Testis (tissue), 3 donors: Measurements from ENCODE around the gene ALAD. TPM values are rescaled to one million over a fixed set of nuclear protein-coding genes. Genes with fewer than 3 reads are reported as not detected.
A peak's percentile ranks its signal among the peaks of the same experiment; 100 is the strongest.
"Not testable (repeated sequence)": the region's sequence is repeated elsewhere in the genome, so short reads cannot be mapped to it uniquely, and the experiment has no call there.

ENCODE experiments used
- DNase-seq: peaks from one replicate; pipeline ENCODE4 v3.0.0-alpha.2; 2019
- H3K27ac ChIP-seq, 2 donors: fragments of 200-600 bp; sonication (generic); one replicate each; pipeline ENCODE4 v1.5.1; 2019
- H3K27me3 ChIP-seq: fragments of 200-600 bp; sonication (generic); one replicate; pipeline ENCODE4 v1.5.1; 2019
- H3K36me3 ChIP-seq: fragments of 200-600 bp; sonication (generic); one replicate; pipeline ENCODE4 v1.5.1; 2017; ENCODE audit warnings: low read depth; ENCODE audit errors: missing control alignments
- H3K4me1 ChIP-seq: fragments of 200-600 bp; sonication (generic); one replicate; pipeline ENCODE4 v1.5.1; 2019
- H3K4me3 ChIP-seq, 2 donors: fragments of 200-600 bp; sonication (generic); one replicate each; pipeline ENCODE4 v1.5.1; 2017 to 2019
- H3K9me3 ChIP-seq: fragments of 200-600 bp; sonication (generic); one replicate; pipeline ENCODE4 v1.5.1; 2017
- CTCF ChIP-seq, 3 experiments: fragments of 450-650 bp in 2 of 3; fragments of 200-600 bp in 1 of 3; sonication (generic) in 1 of 3; IDR thresholded peaks; one replicate each; pipeline ENCODE4 v1.5.1; 2016 to 2019; ENCODE audit warnings: antibody characterized with exemption in 3 of 3, mild to moderate bottlenecking in 2 of 3, moderate library complexity in 1 of 3
- POLR2A ChIP-seq: fragments of 450-650 bp; IDR thresholded peaks from one replicate; pipeline ENCODE4 v1.6.1; 2017; ENCODE audit warnings: antibody characterized with exemption, mild to moderate bottlenecking, moderate library complexity
- WGBS, 2 donors: methylation state at CpG; one replicate each; pipeline ENCODE4 v1.1.5; 2018; 5-methylcytosine and 5-hydroxymethylcytosine counted together
- intact Hi-C: fragments of 100-400 bp; cut with DNase I; formaldehyde crosslinking; loops from one replicate; pipeline ENCODE4 v1.15.1; 2023; ENCODE audit warnings: low total_unique reads
- polyA plus RNA-seq: library from polyadenylated mRNA; stranded (reverse); fragments of 350-450 nt; fragmentation: Illumina TruSeq; extraction: RNeasy Lipid Tissue Mini Kit (QIAGEN cat#74804); gene quantifications from one replicate; pipeline ENCODE4 v1.2.3, GENCODE V29; 2014; ENCODE audit warnings: low read depth, low replicate concordance; ENCODE audit not compliant: insufficient read depth
- total RNA-seq, 2 donors: library from RNA; depleted of rRNA; stranded (reverse); fragments of >200 nt; gene quantifications; one replicate each; pipeline ENCODE4 v1.2.3, GENCODE V29; 2016

ALAD gene
- total and polyA plus RNA-seq, 3 donors from 2014 or later = 44.8 to 58.6 (median 52.8) TPM

GRCh38 chr9:113381909-113382411 lies 19.1 kb downstream of the ALAD start:
- DNase-seq = no peak
- no peak overlapping the region for H3K4me3 ChIP-seq
- H3K36me3 ChIP-seq = no peaks in the 10 kb centered on the region
- 88 to 89% methylated on average over 8 of the region's 8 CpGs for WGBS, 2 donors
- H3K27ac ChIP-seq = no peak overlapping the region
- no peaks in the 10 kb centered on the region for H3K9me3 ChIP-seq
- TF ChIP-seq POLR2A = no peak
- no peaks in the 10 kb centered on the region for H3K27me3 ChIP-seq
- intact Hi-C loops = no loop called here
- H3K4me1 ChIP-seq = peaks cover 8% of the 10 kb centered on the region

- H3K36me3 ChIP-seq, intact Hi-C loops, H3K9me3 ChIP-seq, H3K4me3 ChIP-seq, H3K4me1 ChIP-seq, H3K27ac ChIP-seq, H3K27me3 ChIP-seq, DNase-seq: not testable (repeated sequence)
- WGBS, 2 donors = 93 to 94% methylated on average over 4 to 7 of the region's 7 CpGs
Observed at GRCh38 chr9:113381441-113381840, 19.6 kb downstream of the ALAD start.

DNA sequence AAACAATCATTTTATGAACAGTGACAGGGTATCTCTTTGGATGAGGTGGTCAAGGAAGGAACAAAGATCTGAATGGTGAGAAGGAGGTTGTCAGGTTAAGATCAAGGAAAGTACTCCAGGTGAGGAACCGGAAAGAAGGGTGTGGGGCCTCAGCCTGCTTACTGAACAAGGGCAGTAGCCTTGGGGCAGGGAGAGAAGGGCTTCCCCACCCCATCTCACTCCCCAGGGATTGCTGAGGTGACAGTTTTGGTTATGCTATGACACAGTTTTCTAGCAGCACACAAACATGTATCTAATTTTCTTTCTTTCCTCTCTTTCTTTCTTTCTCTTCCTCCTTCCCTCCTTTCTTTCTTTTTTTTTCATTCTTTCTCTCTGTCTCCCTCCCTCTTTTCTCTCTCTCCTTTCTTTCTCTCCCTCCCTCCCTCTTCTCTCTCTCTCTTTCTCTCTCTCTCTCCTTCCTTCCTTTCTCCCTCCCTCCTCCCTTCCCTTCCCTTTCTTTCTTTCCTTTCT lies 20.2 kb downstream of the ALAD start:
- Histone ChIP-seq H3K4me1 (peaks cover 8% of the 10 kb centered on the region), H3K4me3 (no peak overlapping the region), H3K9me3 (no peaks in the 10 kb centered on the region), H3K36me3 (no peaks in the 10 kb centered on the region), H3K27ac (no peak overlapping the region), H3K27me3 (no peaks in the 10 kb centered on the region)
- TF ChIP-seq CTCF (IDR thresholded peaks at IDR 0.05) = no peak
- TF ChIP-seq POLR2A = no peak
- 50 to 71% methylated on average over 1 of the region's 1 CpG for WGBS, 2 donors
- no peak for DNase-seq
- intact Hi-C loops = no loop called here

- H3K36me3 ChIP-seq, intact Hi-C loops, H3K9me3 ChIP-seq, DNase-seq, H3K4me3 ChIP-seq, H3K27me3 ChIP-seq, H3K27ac ChIP-seq: not testable (repeated sequence)
- 81 to 96% methylated on average over 2 of the region's 2 CpGs for WGBS, 2 donors
- peaks cover 12% of the 10 kb centered on the region for H3K4me1 ChIP-seq
Observed at GRCh38 chr9:113379829-113380210, 21.3 kb downstream of the ALAD start.

DNA sequence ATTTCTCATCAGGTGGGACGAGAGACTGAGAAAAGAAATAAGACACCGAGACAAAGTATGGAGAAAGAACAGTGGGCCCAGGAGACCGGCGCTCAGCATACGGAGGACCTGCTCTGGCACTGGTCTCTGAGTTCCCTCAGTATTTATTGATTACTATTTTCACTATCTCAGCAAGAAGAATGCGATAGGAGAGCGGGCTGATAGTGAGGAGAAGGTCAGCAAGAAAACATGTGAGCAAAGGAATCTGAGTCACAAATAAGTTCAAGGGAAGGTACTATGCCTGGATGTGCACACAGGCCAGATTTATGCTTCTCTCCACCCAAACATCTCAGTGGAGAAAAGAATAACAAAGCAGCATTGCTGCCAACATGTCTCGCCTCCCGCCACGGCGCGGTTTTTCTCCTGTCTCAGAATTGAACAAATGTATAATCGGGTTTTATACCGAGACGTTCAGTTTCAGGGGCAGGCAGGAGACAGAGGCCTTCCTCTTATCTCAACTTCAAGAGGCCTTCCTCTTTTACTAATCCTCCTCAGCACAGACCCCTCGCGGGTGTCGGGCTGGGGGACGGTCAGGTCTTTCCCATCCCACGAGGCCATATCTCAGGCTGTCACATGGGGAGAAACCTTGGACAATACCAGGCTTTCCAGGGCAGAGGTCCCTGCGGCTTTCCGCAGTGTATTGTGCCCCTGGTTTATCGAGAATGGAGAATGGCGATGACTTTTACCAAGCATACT lies 21.8 kb downstream of the ALAD start:
- H3K9me3 ChIP-seq, H3K36me3 ChIP-seq, intact Hi-C loops, DNase-seq, H3K4me3 ChIP-seq, H3K27me3 ChIP-seq, H3K27ac ChIP-seq: not testable (repeated sequence)
- 53 to 69% methylated on average over 23 to 24 of the region's 24 CpGs for WGBS, 2 donors
- peaks cover 12% of the 10 kb centered on the region for H3K4me1 ChIP-seq

- intact Hi-C loops = no loop called here
- H3K4me1 ChIP-seq = peaks cover 12% of the 10 kb centered on the region
- WGBS, 2 donors = 1 to 3% methylated on average over 44 to 74 of the region's 74 CpGs
- H3K27me3 ChIP-seq = no peaks in the 10 kb centered on the region
- no peaks in the 10 kb centered on the region for H3K36me3 ChIP-seq
- peak within 1 kb of the TSS; percentile 68 to 93 for H3K4me3 ChIP-seq
- peak; percentile 88 for DNase-seq
- peak within 1 kb of the TSS; percentile 76 to 78 for H3K27ac ChIP-seq
- H3K9me3 ChIP-seq = no peaks in the 10 kb centered on the region
- no peak for TF ChIP-seq CTCF (IDR thresholded peaks at IDR 0.05)
- TF ChIP-seq POLR2A = no peak
Observed at GRCh38 chr9:113376634-113377567, 24.2 kb downstream of the ALAD start, which contains the start of gene HDHD3. Gene HDHD3, minus strand, starts transcription at chr9:113376986. Its CDS starts 2,632 bp downstream, at chr9:113374354.
